ENCODE data around the gene INTS15. TPM values are rescaled to one million over a fixed set of nuclear protein-coding genes. Genes with fewer than 3 reads are reported as not detected.

Gene INTS15
- total and polyA plus RNA-seq, 2 experiments from 2014 or later: 7.0 to 27.0 TPM

DNA sequence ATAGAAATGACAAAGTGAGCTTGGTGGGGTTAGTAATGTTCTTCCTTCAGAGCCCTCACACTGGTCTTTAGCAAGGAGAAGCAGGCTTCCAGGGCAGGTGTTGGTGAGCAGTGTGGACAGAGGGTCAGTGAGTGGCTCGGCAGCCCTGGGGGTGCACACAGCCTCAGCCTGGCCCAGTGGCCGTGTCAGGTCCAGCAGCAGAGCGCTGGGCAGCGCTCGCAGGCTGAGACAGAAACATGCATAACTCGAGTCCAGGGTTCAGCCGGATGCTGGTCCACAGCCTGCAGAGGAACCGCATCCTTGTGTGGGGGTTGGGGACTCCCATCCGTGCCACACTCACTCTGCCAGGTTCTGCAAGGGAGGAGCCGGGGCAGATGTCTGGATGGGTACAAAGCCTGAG, 14.6 kb downstream of the INTS15 start:
- H3K4me3 ChIP-seq: no peak overlapping the region
- no peak for ATAC-seq
- H2AFZ ChIP-seq: no peak overlapping the region
- no peaks in the 10 kb centered on the region for H3K9me2 ChIP-seq (ENCODE audit: insufficient read depth)
- no peaks in the 10 kb centered on the region for H3K4me1 ChIP-seq (ENCODE audit: insufficient read depth)
- H3K4me3 Mint-ChIP-seq: no peak overlapping the region
- H3K36me3 ChIP-seq (ENCODE audit: insufficient read depth): no peaks in the 10 kb centered on the region
- H3K4me2 ChIP-seq: no peak overlapping the region
- peaks cover 3% of the 10 kb centered on the region; the same call in 1 of the 2 replicates for H4K20me1 ChIP-seq (replicated peaks; ENCODE audit: insufficient read depth)
- H3K27ac ChIP-seq (ENCODE audit: low read depth): no peak overlapping the region
- no peak for DNase-seq (ENCODE audit: low spot score)
- no peaks in the 10 kb centered on the region for H3K79me2 ChIP-seq (replicated peaks; ENCODE audit: insufficient read depth)
- H3F3A ChIP-seq (replicated peaks; ENCODE audit: low read depth): no peaks in the 10 kb centered on the region
- H3K9me3 Mint-ChIP-seq: no peaks in the 10 kb centered on the region; the same call in 2 of the 3 replicates
- peaks cover 7% of the 10 kb centered on the region for H3K27me3 Mint-ChIP-seq (ENCODE audit: insufficient read depth, low read depth, poor library complexity)
- no peaks in the 10 kb centered on the region for H3K4me1 Mint-ChIP-seq
- TF ChIP-seq STAT1 (IDR thresholded peaks at IDR 0.05; ENCODE audit: unreplicated experiment) (no peak), ZNF331 (CRISPR knock-in tag; IDR thresholded peaks at IDR 0.05; ENCODE audit: low read depth) (no peak), EZH2 (IDR thresholded peaks at IDR 0.05; ENCODE audit: low read depth, unreplicated experiment) (no peak), JUNB (IDR thresholded peaks at IDR 0.05; ENCODE audit: unreplicated experiment) (no peak), EZH2phosphoT487 (IDR thresholded peaks at IDR 0.05; ENCODE audit: unreplicated experiment) (no peak), NANOG (IDR thresholded peaks at IDR 0.05; ENCODE audit: borderline replicate concordance) (no peak)
- TF ChIP-seq, protein P1, sequence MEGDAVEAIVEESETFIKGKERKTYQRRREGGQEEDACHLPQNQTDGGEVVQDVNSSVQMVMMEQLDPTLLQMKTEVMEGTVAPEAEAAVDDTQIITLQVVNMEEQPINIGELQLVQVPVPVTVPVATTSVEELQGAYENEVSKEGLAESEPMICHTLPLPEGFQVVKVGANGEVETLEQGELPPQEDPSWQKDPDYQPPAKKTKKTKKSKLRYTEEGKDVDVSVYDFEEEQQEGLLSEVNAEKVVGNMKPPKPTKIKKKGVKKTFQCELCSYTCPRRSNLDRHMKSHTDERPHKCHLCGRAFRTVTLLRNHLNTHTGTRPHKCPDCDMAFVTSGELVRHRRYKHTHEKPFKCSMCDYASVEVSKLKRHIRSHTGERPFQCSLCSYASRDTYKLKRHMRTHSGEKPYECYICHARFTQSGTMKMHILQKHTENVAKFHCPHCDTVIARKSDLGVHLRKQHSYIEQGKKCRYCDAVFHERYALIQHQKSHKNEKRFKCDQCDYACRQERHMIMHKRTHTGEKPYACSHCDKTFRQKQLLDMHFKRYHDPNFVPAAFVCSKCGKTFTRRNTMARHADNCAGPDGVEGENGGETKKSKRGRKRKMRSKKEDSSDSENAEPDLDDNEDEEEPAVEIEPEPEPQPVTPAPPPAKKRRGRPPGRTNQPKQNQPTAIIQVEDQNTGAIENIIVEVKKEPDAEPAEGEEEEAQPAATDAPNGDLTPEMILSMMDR (conservative IDR thresholded peaks at IDR 0.05; ENCODE audit: low read depth in 2 of 2): no peak
- TF ChIP-seq, protein P2, sequence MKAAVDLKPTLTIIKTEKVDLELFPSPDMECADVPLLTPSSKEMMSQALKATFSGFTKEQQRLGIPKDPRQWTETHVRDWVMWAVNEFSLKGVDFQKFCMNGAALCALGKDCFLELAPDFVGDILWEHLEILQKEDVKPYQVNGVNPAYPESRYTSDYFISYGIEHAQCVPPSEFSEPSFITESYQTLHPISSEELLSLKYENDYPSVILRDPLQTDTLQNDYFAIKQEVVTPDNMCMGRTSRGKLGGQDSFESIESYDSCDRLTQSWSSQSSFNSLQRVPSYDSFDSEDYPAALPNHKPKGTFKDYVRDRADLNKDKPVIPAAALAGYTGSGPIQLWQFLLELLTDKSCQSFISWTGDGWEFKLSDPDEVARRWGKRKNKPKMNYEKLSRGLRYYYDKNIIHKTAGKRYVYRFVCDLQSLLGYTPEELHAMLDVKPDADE (IDR thresholded peaks at IDR 0.05): no peak
- TF ChIP-seq, protein P3, sequence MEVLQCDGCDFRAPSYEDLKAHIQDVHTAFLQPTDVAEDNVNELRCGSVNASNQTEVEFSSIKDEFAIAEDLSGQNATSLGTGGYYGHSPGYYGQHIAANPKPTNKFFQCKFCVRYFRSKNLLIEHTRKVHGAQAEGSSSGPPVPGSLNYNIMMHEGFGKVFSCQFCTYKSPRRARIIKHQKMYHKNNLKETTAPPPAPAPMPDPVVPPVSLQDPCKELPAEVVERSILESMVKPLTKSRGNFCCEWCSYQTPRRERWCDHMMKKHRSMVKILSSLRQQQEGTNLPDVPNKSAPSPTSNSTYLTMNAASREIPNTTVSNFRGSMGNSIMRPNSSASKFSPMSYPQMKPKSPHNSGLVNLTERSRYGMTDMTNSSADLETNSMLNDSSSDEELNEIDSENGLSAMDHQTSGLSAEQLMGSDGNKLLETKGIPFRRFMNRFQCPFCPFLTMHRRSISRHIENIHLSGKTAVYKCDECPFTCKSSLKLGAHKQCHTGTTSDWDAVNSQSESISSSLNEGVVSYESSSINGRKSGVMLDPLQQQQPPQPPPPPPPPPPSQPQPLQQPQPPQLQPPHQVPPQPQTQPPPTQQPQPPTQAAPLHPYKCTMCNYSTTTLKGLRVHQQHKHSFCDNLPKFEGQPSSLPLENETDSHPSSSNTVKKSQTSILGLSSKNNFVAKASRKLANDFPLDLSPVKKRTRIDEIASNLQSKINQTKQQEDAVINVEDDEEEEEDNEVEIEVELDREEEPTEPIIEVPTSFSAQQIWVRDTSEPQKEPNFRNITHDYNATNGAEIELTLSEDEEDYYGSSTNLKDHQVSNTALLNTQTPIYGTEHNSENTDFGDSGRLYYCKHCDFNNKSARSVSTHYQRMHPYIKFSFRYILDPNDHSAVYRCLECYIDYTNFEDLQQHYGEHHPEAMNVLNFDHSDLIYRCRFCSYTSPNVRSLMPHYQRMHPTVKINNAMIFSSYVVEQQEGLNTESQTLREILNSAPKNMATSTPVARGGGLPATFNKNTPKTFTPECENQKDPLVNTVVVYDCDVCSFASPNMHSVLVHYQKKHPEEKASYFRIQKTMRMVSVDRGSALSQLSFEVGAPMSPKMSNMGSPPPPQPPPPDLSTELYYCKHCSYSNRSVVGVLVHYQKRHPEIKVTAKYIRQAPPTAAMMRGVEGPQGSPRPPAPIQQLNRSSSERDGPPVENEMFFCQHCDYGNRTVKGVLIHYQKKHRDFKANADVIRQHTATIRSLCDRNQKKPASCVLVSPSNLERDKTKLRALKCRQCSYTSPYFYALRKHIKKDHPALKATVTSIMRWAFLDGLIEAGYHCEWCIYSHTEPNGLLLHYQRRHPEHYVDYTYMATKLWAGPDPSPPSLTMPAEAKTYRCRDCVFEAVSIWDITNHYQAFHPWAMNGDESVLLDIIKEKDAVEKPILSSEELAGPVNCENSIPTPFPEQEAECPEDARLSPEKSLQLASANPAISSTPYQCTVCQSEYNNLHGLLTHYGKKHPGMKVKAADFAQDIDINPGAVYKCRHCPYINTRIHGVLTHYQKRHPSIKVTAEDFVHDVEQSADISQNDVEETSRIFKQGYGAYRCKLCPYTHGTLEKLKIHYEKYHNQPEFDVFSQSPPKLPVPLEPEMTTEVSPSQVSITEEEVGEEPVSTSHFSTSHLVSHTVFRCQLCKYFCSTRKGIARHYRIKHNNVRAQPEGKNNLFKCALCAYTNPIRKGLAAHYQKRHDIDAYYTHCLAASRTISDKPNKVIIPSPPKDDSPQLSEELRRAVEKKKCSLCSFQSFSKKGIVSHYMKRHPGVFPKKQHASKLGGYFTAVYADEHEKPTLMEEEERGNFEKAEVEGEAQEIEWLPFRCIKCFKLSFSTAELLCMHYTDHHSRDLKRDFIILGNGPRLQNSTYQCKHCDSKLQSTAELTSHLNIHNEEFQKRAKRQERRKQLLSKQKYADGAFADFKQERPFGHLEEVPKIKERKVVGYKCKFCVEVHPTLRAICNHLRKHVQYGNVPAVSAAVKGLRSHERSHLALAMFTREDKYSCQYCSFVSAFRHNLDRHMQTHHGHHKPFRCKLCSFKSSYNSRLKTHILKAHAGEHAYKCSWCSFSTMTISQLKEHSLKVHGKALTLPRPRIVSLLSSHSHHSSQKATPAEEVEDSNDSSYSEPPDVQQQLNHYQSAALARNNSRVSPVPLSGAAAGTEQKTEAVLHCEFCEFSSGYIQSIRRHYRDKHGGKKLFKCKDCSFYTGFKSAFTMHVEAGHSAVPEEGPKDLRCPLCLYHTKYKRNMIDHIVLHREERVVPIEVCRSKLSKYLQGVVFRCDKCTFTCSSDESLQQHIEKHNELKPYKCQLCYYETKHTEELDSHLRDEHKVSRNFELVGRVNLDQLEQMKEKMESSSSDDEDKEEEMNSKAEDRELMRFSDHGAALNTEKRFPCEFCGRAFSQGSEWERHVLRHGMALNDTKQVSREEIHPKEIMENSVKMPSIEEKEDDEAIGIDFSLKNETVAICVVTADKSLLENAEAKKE (CRISPR knock-in tag; IDR thresholded peaks at IDR 0.05): no peak
- TF ChIP-seq, protein P4, sequence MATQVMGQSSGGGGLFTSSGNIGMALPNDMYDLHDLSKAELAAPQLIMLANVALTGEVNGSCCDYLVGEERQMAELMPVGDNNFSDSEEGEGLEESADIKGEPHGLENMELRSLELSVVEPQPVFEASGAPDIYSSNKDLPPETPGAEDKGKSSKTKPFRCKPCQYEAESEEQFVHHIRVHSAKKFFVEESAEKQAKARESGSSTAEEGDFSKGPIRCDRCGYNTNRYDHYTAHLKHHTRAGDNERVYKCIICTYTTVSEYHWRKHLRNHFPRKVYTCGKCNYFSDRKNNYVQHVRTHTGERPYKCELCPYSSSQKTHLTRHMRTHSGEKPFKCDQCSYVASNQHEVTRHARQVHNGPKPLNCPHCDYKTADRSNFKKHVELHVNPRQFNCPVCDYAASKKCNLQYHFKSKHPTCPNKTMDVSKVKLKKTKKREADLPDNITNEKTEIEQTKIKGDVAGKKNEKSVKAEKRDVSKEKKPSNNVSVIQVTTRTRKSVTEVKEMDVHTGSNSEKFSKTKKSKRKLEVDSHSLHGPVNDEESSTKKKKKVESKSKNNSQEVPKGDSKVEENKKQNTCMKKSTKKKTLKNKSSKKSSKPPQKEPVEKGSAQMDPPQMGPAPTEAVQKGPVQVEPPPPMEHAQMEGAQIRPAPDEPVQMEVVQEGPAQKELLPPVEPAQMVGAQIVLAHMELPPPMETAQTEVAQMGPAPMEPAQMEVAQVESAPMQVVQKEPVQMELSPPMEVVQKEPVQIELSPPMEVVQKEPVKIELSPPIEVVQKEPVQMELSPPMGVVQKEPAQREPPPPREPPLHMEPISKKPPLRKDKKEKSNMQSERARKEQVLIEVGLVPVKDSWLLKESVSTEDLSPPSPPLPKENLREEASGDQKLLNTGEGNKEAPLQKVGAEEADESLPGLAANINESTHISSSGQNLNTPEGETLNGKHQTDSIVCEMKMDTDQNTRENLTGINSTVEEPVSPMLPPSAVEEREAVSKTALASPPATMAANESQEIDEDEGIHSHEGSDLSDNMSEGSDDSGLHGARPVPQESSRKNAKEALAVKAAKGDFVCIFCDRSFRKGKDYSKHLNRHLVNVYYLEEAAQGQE (IDR thresholded peaks at IDR 0.05; ENCODE audit: unreplicated experiment): no peak
- peaks cover 44% of the 10 kb centered on the region for H3K36me3 Mint-ChIP-seq (ENCODE audit: low read depth)
- no peaks in the 10 kb centered on the region for H3K27me3 ChIP-seq (ENCODE audit: insufficient read depth)
- H3K27ac Mint-ChIP-seq: no peak overlapping the region

Measured in GM23338 (cell line).